Stomach (tissue), 9 donors: ENCODE data around the gene MCAT. TPM values are rescaled to one million over a fixed set of nuclear protein-coding genes. Genes with fewer than 3 reads are reported as not detected.

Experiments used
- DNase-seq, 2 donors: peaks; one replicate each; pipeline versions ENCODE4 v3.0.0 to v3.0.0-alpha.2; 2013 to 2019
- H3K27ac ChIP-seq, 5 donors: fragments of 200-600 bp in 4 of 5; sonication (generic) in 4 of 5; one replicate each; pipeline ENCODE4 v1.5.1; 2013 to 2019; ENCODE audit warnings: mild to moderate bottlenecking in 1 of 5, moderate library complexity in 1 of 5
- H3K27me3 ChIP-seq, 3 donors: fragments of 200-600 bp; sonication (generic); one replicate each; pipeline ENCODE4 v1.5.1; 2017 to 2019; ENCODE audit warnings: mixed run types in 1 of 3
- H3K36me3 ChIP-seq, 4 donors: fragments of 200-600 bp; sonication (generic); 1 replicate in 3 of 4; 2 replicates in 1 of 4; pipeline ENCODE4 v1.5.1; 2016 to 2019
- H3K4me1 ChIP-seq, 4 donors: fragments of 200-600 bp; sonication (generic); one replicate each; pipeline ENCODE4 v1.5.1; 2016 to 2019
- H3K4me3 ChIP-seq, 4 donors: fragments of 200-600 bp; sonication (generic) in 3 of 4; one replicate each; pipeline ENCODE4 v1.5.1; 2016 to 2019; ENCODE audit warnings: mild to moderate bottlenecking in 1 of 4
- H3K9me3 ChIP-seq, 4 donors: fragments of 200-600 bp; sonication (generic); one replicate each; pipeline ENCODE4 v1.5.1; 2016 to 2019
- CTCF ChIP-seq, 7 experiments: fragments of 450-650 bp in 4 of 7; fragments of 200-600 bp in 3 of 7; sonication (generic) in 3 of 7; IDR thresholded peaks; one replicate each; pipeline ENCODE4 v1.5.1; 2016 to 2019; ENCODE audit warnings: antibody characterized with exemption in 7 of 7, control low read depth in 2 of 7, mild to moderate bottlenecking in 1 of 7
- EP300 ChIP-seq: sonication (generic); formaldehyde crosslinking; IDR thresholded peaks from one replicate; pipeline ENCODE4 v1.6.1; 2017; ENCODE audit warnings: antibody characterized with exemption
- POLR2A ChIP-seq, 4 donors: fragments of 450-650 bp; IDR thresholded peaks; one replicate each; pipeline ENCODE4 v1.6.1; 2016; ENCODE audit warnings: antibody characterized with exemption in 4 of 4, control low read depth in 2 of 4, mild to moderate bottlenecking in 1 of 4, moderate library complexity in 1 of 4
- POLR2AphosphoS5 ChIP-seq, 3 donors: sonication (generic); formaldehyde crosslinking; IDR thresholded peaks; one replicate each; pipeline ENCODE4 v1.6.1; 2016; ENCODE audit warnings: antibody characterized with exemption in 3 of 3
- WGBS, 5 donors: extraction: QIAGEN DNeasy Blood & Tissue Kit in 3 of 5; methylation state at CpG; one replicate each; pipeline versions ENCODE4 v1.1.5 to v1.1.7; 2013 to 2018; 5-methylcytosine and 5-hydroxymethylcytosine counted together
- intact Hi-C: fragments of 100-400 bp; cut with DNase I; formaldehyde crosslinking; loops from one replicate; pipeline ENCODE4 v1.15.1; 2023; ENCODE audit warnings: low total_unique reads
- polyA plus RNA-seq, 3 donors: library from polyadenylated mRNA; stranded (reverse); fragments of 200-250 nt; gene quantifications; one replicate each; pipeline ENCODE4 v1.2.3, GENCODE V29; 2013
- total RNA-seq, 5 donors: library from RNA; depleted of rRNA; stranded (reverse); fragments of >200 nt; gene quantifications; one replicate each; pipeline versions ENCODE4 v1.1.0 to v1.2.3, GENCODE V29; 2014 to 2016
- donor health status: healthy with polysubstance abuse.
- donor health status: Bipolar disorder and iron deficiency.
- donor health status: healthy.

Gene MCAT
- total and polyA plus RNA-seq, 8 donors = 11.7 to 197 (median 19.0) TPM; not detected in 1

DNA sequence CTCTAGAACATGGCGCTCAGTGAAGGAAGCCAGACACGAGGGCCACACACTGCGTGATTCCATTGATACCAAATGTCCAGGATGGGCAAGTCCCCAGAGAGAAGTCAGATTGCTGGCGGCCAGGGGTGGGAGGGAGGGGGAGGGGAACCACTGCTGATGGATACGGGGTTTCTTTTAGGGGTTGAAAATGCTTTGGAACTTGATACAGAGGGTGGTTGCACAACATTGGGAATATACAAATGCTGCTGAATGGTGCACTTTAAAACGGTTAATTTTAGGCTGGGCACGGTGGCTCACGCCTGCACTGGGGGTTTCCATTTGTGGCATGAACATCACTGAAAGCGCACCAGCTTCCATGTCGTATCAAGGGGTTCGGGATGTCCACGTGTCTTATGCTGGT is 13.2 kb upstream of the MCAT start:
- WGBS, 5 donors = 77 to 88% (median 82%) methylated on average over 12 of the region's 12 CpGs
- H3K4me1 ChIP-seq = peaks cover 45 to 94% (median 80%) of the 10 kb centered on the region in 4 donors

GRCh38 chr22:43155789-43156188 is 12.6 kb upstream of the MCAT start:
- no peaks in the 10 kb centered on the region for H3K9me3 ChIP-seq
- H3K27me3 ChIP-seq = no peaks in the 10 kb centered on the region
- WGBS, 5 donors = 63 to 74% (median 69%) methylated on average over 5 of the region's 5 CpGs
- H3K27ac ChIP-seq = peak overlapping the region; percentile 47 to 95 (median 70)
- H3K4me3 ChIP-seq = no peak overlapping the region
- peaks cover 47 to 93% (median 84%) of the 10 kb centered on the region in 4 donors for H3K4me1 ChIP-seq
- peaks cover 0 to 28% (median 15%) of the 10 kb centered on the region in 4 donors for H3K36me3 ChIP-seq
- no peak for TF ChIP-seq CTCF (IDR thresholded peaks at IDR 0.05)
- no peak for TF ChIP-seq EP300
- TF ChIP-seq POLR2AphosphoS5 (IDR thresholded peaks at IDR 0.05) = no peak
- no peak for TF ChIP-seq POLR2A (IDR thresholded peaks at IDR 0.05)
- DNase-seq = no peak
- intact Hi-C loops = no loop called here

More for the DNA sequence above, 13.2 kb upstream of the MCAT start:
- Histone ChIP-seq H3K27ac (peak overlapping the region in 4 of 5 donors; percentile 52 to 95 (median 76)), H3K36me3 (peaks cover 0 to 34% (median 21%) of the 10 kb centered on the region in 4 donors), H3K4me3 (no peak overlapping the region), H3K9me3 (no peaks in the 10 kb centered on the region), H3K27me3 (no peaks in the 10 kb centered on the region)
- intact Hi-C loops = no loop called here
- DNase-seq = no peak
- no peak for TF ChIP-seq POLR2A (IDR thresholded peaks at IDR 0.05)
- no peak for TF ChIP-seq POLR2AphosphoS5 (IDR thresholded peaks at IDR 0.05)
- TF ChIP-seq CTCF (IDR thresholded peaks at IDR 0.05) = no peak
- TF ChIP-seq EP300 = no peak

- H3K4me1 ChIP-seq = peaks cover 41 to 90% (median 83%) of the 10 kb centered on the region in 4 donors
- 57 to 77% (median 69%) methylated on average over 9 to 27 of the region's 27 CpGs for whole genome bisulfite sequencing, 5 donors
Observed at GRCh38 chr22:43154887-43155536, 11.8 kb upstream of the MCAT start.

GRCh38 chr22:43153899-43154298 is 10.7 kb upstream of the MCAT start:
- H3K36me3 ChIP-seq = peaks cover 0 to 20% (median 4%) of the 10 kb centered on the region in 4 donors
- WGBS, 5 donors = 36 to 50% (median 42%) methylated on average over 9 of the region's 9 CpGs
- peak overlapping the region; percentile 9 to 95 (median 70) for H3K27ac ChIP-seq
- H3K9me3 ChIP-seq = no peaks in the 10 kb centered on the region
- H3K4me1 ChIP-seq = peaks cover 30 to 79% (median 72%) of the 10 kb centered on the region in 4 donors
- H3K27me3 ChIP-seq = no peaks in the 10 kb centered on the region
- no peak for TF ChIP-seq POLR2A (IDR thresholded peaks at IDR 0.05)
- no peak for TF ChIP-seq CTCF (IDR thresholded peaks at IDR 0.05)
- TF ChIP-seq POLR2AphosphoS5 (IDR thresholded peaks at IDR 0.05) = no peak
- TF ChIP-seq EP300 = no peak
- no peak for DNase-seq
- intact Hi-C loops = no loop called here
- peak overlapping the region in 3 of 4 donors; percentile 20 to 84 (median 24) for H3K4me3 ChIP-seq

More at GRCh38 chr22:43154887-43155536, 11.8 kb upstream of the MCAT start:
- peak in 1 of 2 donors; percentile 65 for DNase-seq
- Histone ChIP-seq H3K27me3 (no peaks in the 10 kb centered on the region), H3K4me3 (peak overlapping the region in 2 of 4 donors; percentile 20 to 84), H3K27ac (peak overlapping the region; percentile 47 to 95 (median 70)), H3K9me3 (no peaks in the 10 kb centered on the region), H3K36me3 (peaks cover 0 to 23% (median 12%) of the 10 kb centered on the region in 4 donors)
- TF ChIP-seq POLR2A (IDR thresholded peaks at IDR 0.05) = no peak
- TF ChIP-seq CTCF (IDR thresholded peaks at IDR 0.05) = no peak
- no peak for TF ChIP-seq POLR2AphosphoS5 (IDR thresholded peaks at IDR 0.05)
- no peak for TF ChIP-seq EP300
- intact Hi-C loops = no loop called here
